IPS DF 6.9 (cell line): ENCODE data around the gene TCEANC2.
"Not testable (repeated sequence)": the region's sequence is repeated elsewhere in the genome, so short reads cannot be mapped to it uniquely, and the experiment has no call there.

Source experiments
- DNase-seq: peaks from one replicate; pipeline ENCODE4 v3.0.0-alpha.2; 2013; ENCODE audit warnings: low read depth, low spot score
- H3K27ac ChIP-seq: one replicate; pipeline ENCODE4 v1.5.1; 2013; ENCODE audit warnings: low read length, control low read depth
- H3K27me3 ChIP-seq: 2 replicates; pipeline ENCODE4 v1.6.1; 2013; ENCODE audit warnings: mild to moderate bottlenecking, low read length; ENCODE audit not compliant: control insufficient read depth, insufficient read depth
- H3K36me3 ChIP-seq: 2 replicates; pipeline ENCODE4 v1.6.1; 2013; ENCODE audit warnings: low read length; ENCODE audit not compliant: control insufficient read depth, insufficient read depth
- H3K4me1 ChIP-seq: 2 replicates; pipeline ENCODE4 v1.6.1; 2013; ENCODE audit warnings: low read length; ENCODE audit not compliant: control insufficient read depth, insufficient read depth
- H3K4me3 ChIP-seq: 2 replicates; pipeline ENCODE4 v1.5.1; 2013; ENCODE audit warnings: mild to moderate bottlenecking, low read length
- H3K9me3 ChIP-seq: 2 replicates; pipeline ENCODE4 v1.6.1; 2013; ENCODE audit warnings: low read length, inconsistent platforms; ENCODE audit not compliant: control insufficient read depth, insufficient read depth
- WGBS: extraction: QIAGEN DNeasy Blood & Tissue Kit; methylation state at CpG from one replicate; pipeline ENCODE4 v1.1.7; 2013; ENCODE audit warnings: mixed read lengths, missing lambda C conversion rate; ENCODE audit not compliant: insufficient read length, insufficient coverage; 5-methylcytosine and 5-hydroxymethylcytosine counted together

Gene TCEANC2

GRCh38 chr1:54012863-54013262 lies 40.5 kb upstream of the TCEANC2 start:
- H3K9me3 ChIP-seq: no peaks in the 10 kb centered on the region
- no CpG with 5 or more reads among the region's 8 CpGs for WGBS
- no peaks in the 10 kb centered on the region for H3K4me1 ChIP-seq
- no peak overlapping the region for H3K27ac ChIP-seq
- no peaks in the 10 kb centered on the region for H3K36me3 ChIP-seq
- H3K27me3 ChIP-seq: no peaks in the 10 kb centered on the region
- H3K4me3 ChIP-seq: no peak overlapping the region
- no peak for DNase-seq

- H3K36me3 ChIP-seq: no peaks in the 10 kb centered on the region
- no peak overlapping the region for H3K27ac ChIP-seq
- H3K27me3 ChIP-seq: no peaks in the 10 kb centered on the region
- H3K4me3 ChIP-seq: no peak overlapping the region
- no peaks in the 10 kb centered on the region for H3K9me3 ChIP-seq
- H3K4me1 ChIP-seq: no peaks in the 10 kb centered on the region
- WGBS: no CpG with 5 or more reads among the region's 8 CpGs
- DNase-seq: no peak
Measured at GRCh38 chr1:54013393-54014008, 39.9 kb upstream of the TCEANC2 start.

DNA sequence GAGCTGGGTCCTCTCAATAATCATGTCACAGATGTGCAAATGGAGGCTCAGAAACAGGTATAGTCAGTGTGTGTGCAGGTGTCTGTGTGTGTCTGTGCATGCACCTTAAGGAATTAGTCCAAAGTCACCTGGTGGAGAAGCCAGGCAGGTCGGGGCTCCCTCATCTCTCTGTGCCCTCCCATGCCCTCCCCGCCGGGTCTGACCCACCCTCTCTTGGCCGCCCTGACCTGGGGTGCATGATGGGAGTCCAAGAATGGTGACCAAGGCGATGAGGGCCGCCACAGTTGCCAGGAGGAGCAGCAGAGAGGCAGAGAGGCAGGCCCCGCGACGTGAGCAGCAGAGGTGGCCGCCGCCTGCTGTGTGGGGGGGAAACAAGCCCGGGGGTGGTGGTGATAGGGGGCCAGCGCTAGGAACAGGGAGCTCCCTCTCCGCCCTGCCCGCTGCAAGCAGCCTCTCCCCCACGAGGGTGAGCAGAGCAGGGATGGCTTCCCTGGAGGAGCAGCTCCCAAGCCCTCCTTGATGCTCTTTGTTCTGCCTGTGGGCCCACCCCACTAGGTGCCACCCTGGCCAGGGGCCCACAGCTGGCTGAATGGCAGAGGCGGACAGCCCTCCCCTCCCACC lies 39.3 kb upstream of the TCEANC2 start:
- no peaks in the 10 kb centered on the region for H3K27me3 ChIP-seq
- no peak for DNase-seq
- H3K27ac ChIP-seq: no peak overlapping the region
- H3K9me3 ChIP-seq: no peaks in the 10 kb centered on the region
- no CpG with 5 or more reads among the region's 17 CpGs for WGBS
- no peaks in the 10 kb centered on the region for H3K4me1 ChIP-seq
- no peak overlapping the region for H3K4me3 ChIP-seq
- no peaks in the 10 kb centered on the region for H3K36me3 ChIP-seq

- DNase-seq: no peak
- H3K4me3 ChIP-seq: no peak overlapping the region
- H3K4me1 ChIP-seq: no peaks in the 10 kb centered on the region
- H3K36me3 ChIP-seq: no peaks in the 10 kb centered on the region
- no CpG with 5 or more reads among the region's 8 CpGs for WGBS
- no peak overlapping the region for H3K27ac ChIP-seq
- H3K9me3 ChIP-seq: no peaks in the 10 kb centered on the region
- H3K27me3 ChIP-seq: no peaks in the 10 kb centered on the region
Measured at GRCh38 chr1:54016343-54017282, 36.8 kb upstream of the TCEANC2 start.

- no peaks in the 10 kb centered on the region for H3K9me3 ChIP-seq
- no CpG with 5 or more reads among the region's 6 CpGs for WGBS
- no peak within 1 kb of the TSS for H3K27ac ChIP-seq
- H3K27me3 ChIP-seq: no peaks in the 10 kb centered on the region
- no peak for DNase-seq
- no peaks in the 10 kb centered on the region for H3K36me3 ChIP-seq
- no peaks in the 10 kb centered on the region for H3K4me1 ChIP-seq
- no peak within 1 kb of the TSS for H3K4me3 ChIP-seq
Measured at GRCh38 chr1:54017979-54018378, 35.4 kb upstream of the TCEANC2 start, which contains the start of gene LDLRAD1. LDLRAD1 (minus strand) TSS chr1:54018186; CDS start chr1:54018112, 74 bp downstream.

DNA sequence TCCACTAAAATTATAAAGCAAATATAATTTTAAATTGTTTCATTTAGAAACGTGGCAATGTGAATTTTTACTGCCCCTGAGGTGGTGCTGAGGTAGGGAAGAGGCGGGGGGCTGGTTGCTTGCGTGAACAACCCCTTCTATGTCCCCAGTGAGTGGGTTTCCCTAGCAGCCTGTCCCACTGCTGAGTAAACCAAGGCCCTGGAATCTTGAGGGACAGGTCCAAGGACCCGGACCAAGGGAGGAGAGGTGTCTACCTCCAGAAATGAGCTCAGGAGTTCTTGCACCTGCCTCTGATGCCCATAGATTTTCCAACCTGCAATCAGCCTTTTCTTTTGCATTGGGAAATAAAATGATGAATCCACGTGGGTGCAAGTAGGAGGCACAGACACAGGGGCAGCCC lies 34.8 kb upstream of the TCEANC2 start:
- no peaks in the 10 kb centered on the region for H3K4me1 ChIP-seq
- H3K9me3 ChIP-seq: no peaks in the 10 kb centered on the region
- H3K27me3 ChIP-seq: no peaks in the 10 kb centered on the region
- no CpG with 5 or more reads among the region's 5 CpGs for WGBS
- H3K4me3 ChIP-seq: no peak overlapping the region
- no peak overlapping the region for H3K27ac ChIP-seq
- DNase-seq: no peak
- H3K36me3 ChIP-seq: no peaks in the 10 kb centered on the region

- no CpG with 5 or more reads among the region's 10 CpGs for WGBS
Measured at GRCh38 chr1:54019562-54020176, 33.7 kb upstream of the TCEANC2 start.

GRCh38 chr1:54024358-54024757 lies 29.1 kb upstream of the TCEANC2 start:
- no peak for DNase-seq
- Histone ChIP-seq H3K36me3 (no peaks in the 10 kb centered on the region), H3K4me3 (no peak overlapping the region), H3K27ac (no peak overlapping the region), H3K4me1 (no peaks in the 10 kb centered on the region), H3K27me3 (no peaks in the 10 kb centered on the region), H3K9me3 (no peaks in the 10 kb centered on the region)
- WGBS: no CpG with 5 or more reads among the region's 2 CpGs

More at GRCh38 chr1:54019562-54020176, 33.7 kb upstream of the TCEANC2 start:
- H3K27me3 ChIP-seq, H3K36me3 ChIP-seq, DNase-seq, H3K9me3 ChIP-seq, H3K4me3 ChIP-seq, H3K4me1 ChIP-seq, H3K27ac ChIP-seq: not testable (repeated sequence)

DNA sequence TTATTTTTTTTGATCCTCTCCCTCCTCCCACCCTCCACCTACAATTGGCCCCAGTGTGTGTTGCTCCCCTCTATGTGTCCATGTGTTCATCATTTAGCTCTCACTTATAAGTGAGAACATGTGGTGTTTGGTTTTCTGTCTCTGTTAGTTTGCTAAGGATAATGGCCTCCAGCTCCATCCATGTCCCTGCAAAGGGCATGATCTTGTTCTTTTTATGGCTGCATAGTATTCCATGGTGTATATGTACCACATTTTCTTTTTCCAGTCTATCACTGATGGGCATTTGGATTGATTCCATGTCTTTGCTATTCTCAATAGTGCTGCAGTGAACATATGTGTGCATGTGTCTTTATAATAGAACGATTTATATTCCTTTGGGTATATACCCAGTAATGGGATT lies 28.6 kb upstream of the TCEANC2 start:
- H3K9me3 ChIP-seq, DNase-seq, H3K27ac ChIP-seq, H3K36me3 ChIP-seq, H3K27me3 ChIP-seq, H3K4me3 ChIP-seq, H3K4me1 ChIP-seq: not testable (repeated sequence)
- WGBS: no CpG with 5 or more reads among the region's 1 CpG

DNA sequence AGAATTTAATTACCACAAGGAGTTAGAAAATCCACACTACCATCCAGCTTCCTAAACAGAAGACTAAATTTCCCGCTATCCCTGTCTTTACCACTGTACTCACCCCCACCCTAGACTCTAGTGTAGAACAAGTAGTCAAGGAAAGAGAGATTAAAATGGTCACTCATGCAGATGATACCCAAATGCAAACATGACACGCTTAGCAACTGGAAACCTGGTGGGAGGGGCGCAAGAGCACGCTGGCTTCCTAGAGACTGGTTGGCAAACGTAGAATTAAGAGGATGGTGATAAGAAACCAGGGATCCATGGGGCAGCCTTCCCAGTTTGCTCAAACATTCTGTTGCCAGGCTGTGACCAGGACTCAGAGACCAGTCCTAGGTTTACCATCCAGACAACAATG lies 25.6 kb upstream of the TCEANC2 start:
- no peaks in the 10 kb centered on the region for H3K9me3 ChIP-seq
- H3K36me3 ChIP-seq: no peaks in the 10 kb centered on the region
- H3K27me3 ChIP-seq: no peaks in the 10 kb centered on the region
- H3K27ac ChIP-seq: no peak overlapping the region
- H3K4me3 ChIP-seq: no peak overlapping the region
- H3K4me1 ChIP-seq: no peaks in the 10 kb centered on the region
- WGBS: no CpG with 5 or more reads among the region's 5 CpGs
- no peak for DNase-seq
